HepG2 (cell line): ENCODE results near the gene RBM47. TPM values are rescaled to one million over a fixed set of nuclear protein-coding genes. Genes with fewer than 3 reads are reported as not detected.

Experiments used
- BCL6 ChIP-seq: IDR thresholded peaks from 2 replicates; pipeline ENCODE4 v1.6.1; 2016; ENCODE audit warnings: missing genetic modification reagents, missing compliant biosample characterization
- CEBPB ChIP-seq: IDR thresholded peaks from 2 replicates; pipeline ENCODE4 v1.6.1; 2011; ENCODE audit warnings: low read depth, low read length, improper control_type of control experiment, borderline replicate concordance
- DR1 ChIP-seq: sonication (generic); formaldehyde crosslinking; IDR thresholded peaks from 2 replicates; pipeline ENCODE4 v1.8.0; 2021; ENCODE audit warnings: mild to moderate bottlenecking, missing genetic modification reagents, inconsistent platforms
- EHMT2 ChIP-seq: fragments of 200-600 bp; sonication (generic); IDR thresholded peaks from 2 replicates; pipeline ENCODE4 v1.7.0; 2017; ENCODE audit warnings: antibody characterized with exemption, low read depth, low read length, borderline replicate concordance
- HMGA1 ChIP-seq: sonication (generic); formaldehyde crosslinking; conservative IDR thresholded peaks from 2 replicates; pipeline ENCODE4 v1.4.0; 2020; ENCODE audit warnings: missing genetic modification reagents
- KAT8 ChIP-seq: IDR thresholded peaks from 2 replicates; pipeline ENCODE4 v1.6.1; 2016; ENCODE audit warnings: missing genetic modification reagents, missing compliant biosample characterization
- KDM6A ChIP-seq: IDR thresholded peaks from 2 replicates; pipeline ENCODE4 v1.6.1; 2016; ENCODE audit warnings: low read depth
- MXD4 ChIP-seq: IDR thresholded peaks from 2 replicates; pipeline ENCODE4 v1.6.1; 2016; ENCODE audit warnings: mild to moderate bottlenecking, missing biosample characterization, missing genetic modification reagents
- NFRKB ChIP-seq: fragments of 450-650 bp; IDR thresholded peaks from 2 replicates; pipeline ENCODE4 v1.6.1; 2017
- POLR2G ChIP-seq: fragments of 200-400 bp; formaldehyde crosslinking; IDR thresholded peaks from 2 replicates; pipeline ENCODE4 v1.6.1; 2018; ENCODE audit warnings: mild to moderate bottlenecking, low read depth, low read length, moderate library complexity
- SAFB2 ChIP-seq: sonication (generic); formaldehyde crosslinking; IDR thresholded peaks from 2 replicates; pipeline ENCODE4 v1.5.1; 2020; ENCODE audit warnings: missing genetic modification reagents, low read depth, mild to moderate bottlenecking, borderline replicate concordance
- SCMH1 ChIP-seq: sonication (generic); formaldehyde crosslinking; IDR thresholded peaks from 2 replicates; pipeline ENCODE4 v1.9.0; 2021; ENCODE audit warnings: missing genetic modification reagents, mild to moderate bottlenecking, borderline replicate concordance
- SNRNP70 ChIP-seq: fragments of 200-400 bp; formaldehyde crosslinking; IDR thresholded peaks from 2 replicates; pipeline ENCODE4 v1.6.1; 2017; ENCODE audit warnings: mild to moderate bottlenecking, low read depth, low read length, moderate library complexity
- STAG1 ChIP-seq: sonication (generic); formaldehyde crosslinking; IDR thresholded peaks from 2 replicates; pipeline ENCODE4 v1.4.0; 2020; ENCODE audit warnings: missing genetic modification reagents
- SYNCRIP ChIP-seq: fragments of 200-400 bp; formaldehyde crosslinking; IDR thresholded peaks from 2 replicates; pipeline ENCODE4 v1.6.1; 2018; ENCODE audit warnings: mild to moderate bottlenecking, low read depth, low read length; ENCODE audit not compliant: insufficient read depth
- TEAD2 ChIP-seq: sonication (generic); formaldehyde crosslinking; IDR thresholded peaks from 2 replicates; pipeline ENCODE4 v1.9.0; 2021; ENCODE audit warnings: missing genetic modification reagents
- TEAD3 ChIP-seq: optimal IDR thresholded peaks from 2 replicates; pipeline ENCODE3; 2016; ENCODE audit warnings: borderline replicate concordance
- ZBTB21 ChIP-seq: sonication (generic); formaldehyde crosslinking; IDR thresholded peaks from 2 replicates; pipeline ENCODE4 v1.4.0; 2020; ENCODE audit warnings: missing genetic modification reagents
- ZBTB8A ChIP-seq: sonication (generic); formaldehyde crosslinking; IDR thresholded peaks from 2 replicates; pipeline ENCODE4 v1.4.0; 2020; ENCODE audit warnings: mild to moderate bottlenecking, low read depth, missing genetic modification reagents, borderline replicate concordance
- ZNF121 ChIP-seq: sonication (generic); formaldehyde crosslinking; IDR thresholded peaks from 2 replicates; pipeline ENCODE4 v1.5.0; 2020; ENCODE audit warnings: mild to moderate bottlenecking, missing genetic modification reagents
- ZNF644 ChIP-seq: IDR thresholded peaks from 2 replicates; pipeline ENCODE4 v1.6.1; 2016; ENCODE audit warnings: low read depth
- ZNF850 ChIP-seq: sonication (generic); formaldehyde crosslinking; conservative IDR thresholded peaks from 2 replicates; pipeline ENCODE4 v1.9.0; 2021; ENCODE audit warnings: mild to moderate bottlenecking, missing genetic modification reagents
- polyA plus RNA-seq, 8 experiments: library from polyadenylated mRNA; depleted of rRNA in 3 of 8; stranded (reverse) in 7 of 8; unstranded in 1 of 8; fragments of >200 nt; fragmentation: Illumina TruSeq in 4 of 8; extraction: Trizol in 4 of 8; gene quantifications; 2 replicates each; pipeline versions ENCODE4 v1.2.1 to v1.2.3, GENCODE V29; 2011 to 2016; ENCODE audit warnings: low read depth in 4 of 8, missing spikeins in 1 of 8, mixed read lengths in 1 of 8; ENCODE audit not compliant: insufficient read depth in 1 of 8
- total RNA-seq, 5 experiments: library from RNA; depleted of rRNA; stranded (reverse); fragments of >200 nt; fragmentation: Illumina TruSeq; extraction: Trizol; gene quantifications; 2 replicates each; pipeline ENCODE4 v1.2.3, GENCODE V29; 2016; ENCODE audit warnings: low read depth in 1 of 5
- TF ChIP-seq, protein P1 (sequence below): sonication (generic); formaldehyde crosslinking; IDR thresholded peaks from 2 replicates; pipeline ENCODE4 v1.4.0; 2020; ENCODE audit warnings: missing genetic modification reagents; ENCODE audit errors: not compliant biosample characterization
- TF ChIP-seq, protein P2 (sequence below): sonication (generic); formaldehyde crosslinking; IDR thresholded peaks from 2 replicates; pipeline ENCODE4 v1.8.0; 2022; ENCODE audit warnings: mild to moderate bottlenecking, missing genetic modification reagents, borderline replicate concordance
- TF ChIP-seq, protein P3 (sequence below): IDR thresholded peaks from 2 replicates; pipeline ENCODE4 v1.6.1; 2016; ENCODE audit warnings: missing compliant biosample characterization, missing genetic modification reagents, borderline replicate concordance
- TF ChIP-seq, protein P4 (sequence below), 2 experiments: sonication (generic) in 1 of 2; formaldehyde crosslinking in 1 of 2; IDR thresholded peaks; 2 replicates each; pipeline versions ENCODE4 v1.4.0 to v1.6.1; 2018 to 2020; ENCODE audit warnings: missing genetic modification reagents in 2 of 2, borderline replicate concordance in 1 of 2, low read depth in 1 of 2, mild to moderate bottlenecking in 1 of 2, missing biosample characterization in 1 of 2

Gene RBM47
- total and polyA plus RNA-seq, 2 of the 13 experiments (the other 11 are each of a cell fraction or from before 2014, with no cell fraction given), result 1.2 to 2.5 TPM

DNA sequence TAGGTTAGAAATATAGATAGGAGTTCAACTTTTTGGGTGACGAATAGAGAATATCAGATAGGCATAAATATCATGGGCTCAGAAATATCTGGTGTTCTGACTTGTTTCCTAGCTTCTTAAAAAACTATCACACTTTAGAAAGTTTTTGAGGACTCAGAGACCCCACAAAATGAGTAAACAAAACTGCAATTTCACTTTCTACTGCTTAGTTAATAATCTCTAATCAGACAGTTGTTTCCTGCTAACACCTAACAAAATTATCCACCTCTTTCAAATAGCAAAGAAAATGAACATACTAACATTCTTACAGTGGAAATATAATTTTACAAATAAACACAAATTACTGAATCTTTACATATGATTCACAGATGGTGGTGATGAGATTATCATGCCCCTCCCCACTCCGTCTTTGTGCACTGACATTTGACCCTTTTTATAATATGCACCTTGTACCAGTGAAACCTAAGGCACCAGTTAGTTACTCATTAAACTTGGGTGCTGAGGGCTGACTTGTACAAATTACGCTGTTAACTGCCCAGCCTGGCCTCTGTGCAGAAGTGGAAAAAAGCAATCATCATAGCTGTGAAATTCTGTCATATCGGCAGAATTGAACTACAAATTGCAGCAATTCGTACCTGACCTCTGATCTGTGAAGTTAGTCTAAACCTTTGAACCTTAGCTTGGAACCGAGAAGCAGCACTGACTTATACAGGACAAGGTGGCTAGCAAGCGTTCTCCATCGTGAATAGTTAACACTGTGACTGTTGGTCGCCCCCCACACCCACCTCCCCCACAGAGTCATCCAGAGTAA, 155.9 kb downstream of the RBM47 start (continued):
- TF ChIP-seq, protein P1, sequence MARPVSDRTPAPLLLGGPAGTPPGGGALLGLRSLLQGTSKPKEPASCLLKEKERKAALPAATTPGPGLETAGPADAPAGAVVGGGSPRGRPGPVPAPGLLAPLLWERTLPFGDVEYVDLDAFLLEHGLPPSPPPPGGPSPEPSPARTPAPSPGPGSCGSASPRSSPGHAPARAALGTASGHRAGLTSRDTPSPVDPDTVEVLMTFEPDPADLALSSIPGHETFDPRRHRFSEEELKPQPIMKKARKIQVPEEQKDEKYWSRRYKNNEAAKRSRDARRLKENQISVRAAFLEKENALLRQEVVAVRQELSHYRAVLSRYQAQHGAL (CRISPR knock-in tag), result no peak
- TF ChIP-seq, protein P2, sequence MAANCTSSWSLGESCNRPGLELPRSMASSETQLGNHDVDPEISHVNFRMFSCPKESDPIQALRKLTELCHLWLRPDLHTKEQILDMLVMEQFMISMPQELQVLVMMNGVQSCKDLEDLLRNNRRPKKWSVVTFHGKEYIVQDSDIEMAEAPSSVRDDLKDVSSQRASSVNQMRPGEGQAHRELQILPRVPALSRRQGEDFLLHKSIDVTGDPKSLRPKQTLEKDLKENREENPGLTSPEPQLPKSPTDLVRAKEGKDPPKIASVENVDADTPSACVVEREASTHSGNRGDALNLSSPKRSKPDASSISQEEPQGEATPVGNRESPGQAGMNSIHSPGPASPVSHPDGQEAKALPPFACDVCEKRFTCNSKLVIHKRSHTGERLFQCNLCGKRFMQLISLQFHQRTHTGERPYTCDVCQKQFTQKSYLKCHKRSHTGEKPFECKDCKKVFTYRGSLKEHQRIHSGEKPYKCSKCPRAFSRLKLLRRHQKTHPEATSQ (CRISPR knock-in tag), result peak; percentile 83; the same call in 1 of the 2 replicates
- TF ChIP-seq MXD4 (CRISPR knock-in tag), result peak; percentile 72
- no peak for TF ChIP-seq ZBTB21
- 0 out of 2 replicates have a peak, but pooled peaks have one; percentile 25 for TF ChIP-seq KAT8
- TF ChIP-seq SYNCRIP, result no peak
- no peak for TF ChIP-seq POLR2G
- no peak for TF ChIP-seq HMGA1 (CRISPR knock-in tag)
- TF ChIP-seq DR1 (CRISPR knock-in tag), result no peak
- peak; percentile 89 for TF ChIP-seq KDM6A (CRISPR knock-in tag)
- peak; percentile 79 for TF ChIP-seq TEAD3 (CRISPR knock-in tag)
- 0 out of 2 replicates have a peak, but pooled peaks have one; percentile 14 for TF ChIP-seq ZNF121 (CRISPR knock-in tag)
- TF ChIP-seq EHMT2, result no peak
- no peak for TF ChIP-seq SAFB2
- TF ChIP-seq, protein P3, sequence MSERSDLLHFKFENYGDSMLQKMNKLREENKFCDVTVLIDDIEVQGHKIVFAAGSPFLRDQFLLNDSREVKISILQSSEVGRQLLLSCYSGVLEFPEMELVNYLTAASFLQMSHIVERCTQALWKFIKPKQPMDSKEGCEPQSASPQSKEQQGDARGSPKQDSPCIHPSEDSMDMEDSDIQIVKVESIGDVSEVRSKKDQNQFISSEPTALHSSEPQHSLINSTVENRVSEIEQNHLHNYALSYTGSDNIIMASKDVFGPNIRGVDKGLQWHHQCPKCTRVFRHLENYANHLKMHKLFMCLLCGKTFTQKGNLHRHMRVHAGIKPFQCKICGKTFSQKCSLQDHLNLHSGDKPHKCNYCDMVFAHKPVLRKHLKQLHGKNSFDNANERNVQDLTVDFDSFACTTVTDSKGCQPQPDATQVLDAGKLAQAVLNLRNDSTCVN (CRISPR knock-in tag), result 0 out of 2 replicates have a peak, but pooled peaks have one; percentile 30
- peak; percentile 62 for TF ChIP-seq BCL6 (CRISPR knock-in tag)
- no peak for TF ChIP-seq TEAD2 (CRISPR knock-in tag)
- TF ChIP-seq ZNF850 (CRISPR knock-in tag), result no peak
- no peak for TF ChIP-seq NFRKB
- no peak for TF ChIP-seq ZNF644 (CRISPR knock-in tag)
- no peak for TF ChIP-seq ZBTB8A (CRISPR knock-in tag)
- TF ChIP-seq, protein P4, sequence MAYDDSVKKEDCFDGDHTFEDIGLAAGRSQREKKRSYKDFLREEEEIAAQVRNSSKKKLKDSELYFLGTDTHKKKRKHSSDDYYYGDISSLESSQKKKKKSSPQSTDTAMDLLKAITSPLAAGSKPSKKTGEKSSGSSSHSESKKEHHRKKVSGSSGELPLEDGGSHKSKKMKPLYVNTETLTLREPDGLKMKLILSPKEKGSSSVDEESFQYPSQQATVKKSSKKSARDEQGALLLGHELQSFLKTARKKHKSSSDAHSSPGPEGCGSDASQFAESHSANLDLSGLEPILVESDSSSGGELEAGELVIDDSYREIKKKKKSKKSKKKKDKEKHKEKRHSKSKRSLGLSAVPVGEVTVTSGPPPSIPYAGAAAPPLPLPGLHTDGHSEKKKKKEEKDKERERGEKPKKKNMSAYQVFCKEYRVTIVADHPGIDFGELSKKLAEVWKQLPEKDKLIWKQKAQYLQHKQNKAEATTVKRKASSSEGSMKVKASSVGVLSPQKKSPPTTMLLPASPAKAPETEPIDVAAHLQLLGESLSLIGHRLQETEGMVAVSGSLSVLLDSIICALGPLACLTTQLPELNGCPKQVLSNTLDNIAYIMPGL (CRISPR knock-in tag; IDR thresholded peaks at IDR 0.05; ENCODE audit: borderline replicate concordance in 1 of 2, low read depth in 1 of 2), result no peak; a peak in 1 of 4 replicates
- TF ChIP-seq CEBPB, result peak; percentile 82
- TF ChIP-seq SCMH1 (CRISPR knock-in tag), result no peak
- no peak; the same call in 1 of the 2 replicates for TF ChIP-seq STAG1
- TF ChIP-seq SNRNP70, result no peak
